Mesothelial cell of epicardium (in vitro differentiated cells): Measurements from ENCODE around the gene SLC27A2. TPM values are rescaled to one million over a fixed set of nuclear protein-coding genes. Genes with fewer than 3 reads are reported as not detected.

ENCODE experiments used
- DNase-seq, 2 experiments: peaks; one replicate each; pipeline ENCODE4 v3.0.0; 2021; ENCODE audit warnings: low spot score in 2 of 2; ENCODE audit not compliant: unreplicated experiment in 2 of 2
- H3K27ac Mint-ChIP-seq: 2 replicates; pipeline ENCODE4 v1.8.0; 2021; ENCODE audit warnings: mixed read lengths
- H3K27me3 Mint-ChIP-seq: 2 replicates; pipeline ENCODE4 v1.8.0; 2021; ENCODE audit warnings: low read depth, mixed read lengths
- H3K36me3 Mint-ChIP-seq: 2 replicates; pipeline ENCODE4 v1.8.0; 2021; ENCODE audit warnings: mixed read lengths
- H3K4me1 Mint-ChIP-seq: 2 replicates; pipeline ENCODE4 v1.8.0; 2021; ENCODE audit warnings: mixed read lengths
- H3K4me3 Mint-ChIP-seq: 2 replicates; pipeline ENCODE4 v1.8.0; 2021; ENCODE audit warnings: mild to moderate bottlenecking, moderate library complexity, mixed read lengths
- H3K9me3 Mint-ChIP-seq: 2 replicates; pipeline ENCODE4 v1.8.0; 2021; ENCODE audit warnings: mixed read lengths
- total RNA-seq: library from RNA; stranded (reverse); gene quantifications from 3 replicates; pipeline ENCODE4 v1.2.1, GENCODE V29; 2021
- TF ChIP-seq, protein P1 (sequence below): fragments of 200-600 bp; sonication (generic); IDR thresholded peaks from one replicate; pipeline ENCODE4 v1.5.0; 2021; ENCODE audit warnings: antibody characterized with exemption; ENCODE audit not compliant: unreplicated experiment

Gene SLC27A2
- total RNA-seq, 1 donor from 2014 or later, result 3.1 TPM

DNA sequence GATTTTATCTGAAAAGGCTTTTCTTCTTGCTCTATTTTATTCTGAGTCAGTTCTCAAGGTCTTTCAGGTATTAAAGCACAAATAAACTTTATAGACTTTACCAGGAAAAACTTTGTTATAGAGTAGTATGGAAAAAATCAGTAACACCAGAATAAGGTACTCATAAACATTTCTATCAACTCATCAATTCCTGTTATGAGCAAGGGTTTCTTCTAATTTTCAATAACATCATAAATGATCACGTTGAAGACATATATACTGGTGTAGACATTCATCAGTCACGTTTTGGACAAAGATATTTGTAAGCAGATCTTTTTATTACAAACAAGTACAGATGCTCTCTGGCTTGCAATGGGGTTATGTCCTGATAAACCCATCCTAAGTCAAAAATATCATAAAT, 93.1 kb downstream of the SLC27A2 start:
- Mint-ChIP-seq H3K27me3 (no peaks in the 10 kb centered on the region), H3K36me3 (peaks cover 5% of the 10 kb centered on the region), H3K4me3 (no peak overlapping the region), H3K27ac (no peak overlapping the region), H3K4me1 (peaks cover 4% of the 10 kb centered on the region), H3K9me3 (no peaks in the 10 kb centered on the region)
- TF ChIP-seq, protein P1, sequence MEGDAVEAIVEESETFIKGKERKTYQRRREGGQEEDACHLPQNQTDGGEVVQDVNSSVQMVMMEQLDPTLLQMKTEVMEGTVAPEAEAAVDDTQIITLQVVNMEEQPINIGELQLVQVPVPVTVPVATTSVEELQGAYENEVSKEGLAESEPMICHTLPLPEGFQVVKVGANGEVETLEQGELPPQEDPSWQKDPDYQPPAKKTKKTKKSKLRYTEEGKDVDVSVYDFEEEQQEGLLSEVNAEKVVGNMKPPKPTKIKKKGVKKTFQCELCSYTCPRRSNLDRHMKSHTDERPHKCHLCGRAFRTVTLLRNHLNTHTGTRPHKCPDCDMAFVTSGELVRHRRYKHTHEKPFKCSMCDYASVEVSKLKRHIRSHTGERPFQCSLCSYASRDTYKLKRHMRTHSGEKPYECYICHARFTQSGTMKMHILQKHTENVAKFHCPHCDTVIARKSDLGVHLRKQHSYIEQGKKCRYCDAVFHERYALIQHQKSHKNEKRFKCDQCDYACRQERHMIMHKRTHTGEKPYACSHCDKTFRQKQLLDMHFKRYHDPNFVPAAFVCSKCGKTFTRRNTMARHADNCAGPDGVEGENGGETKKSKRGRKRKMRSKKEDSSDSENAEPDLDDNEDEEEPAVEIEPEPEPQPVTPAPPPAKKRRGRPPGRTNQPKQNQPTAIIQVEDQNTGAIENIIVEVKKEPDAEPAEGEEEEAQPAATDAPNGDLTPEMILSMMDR, result no peak
- no peak for DNase-seq

DNA sequence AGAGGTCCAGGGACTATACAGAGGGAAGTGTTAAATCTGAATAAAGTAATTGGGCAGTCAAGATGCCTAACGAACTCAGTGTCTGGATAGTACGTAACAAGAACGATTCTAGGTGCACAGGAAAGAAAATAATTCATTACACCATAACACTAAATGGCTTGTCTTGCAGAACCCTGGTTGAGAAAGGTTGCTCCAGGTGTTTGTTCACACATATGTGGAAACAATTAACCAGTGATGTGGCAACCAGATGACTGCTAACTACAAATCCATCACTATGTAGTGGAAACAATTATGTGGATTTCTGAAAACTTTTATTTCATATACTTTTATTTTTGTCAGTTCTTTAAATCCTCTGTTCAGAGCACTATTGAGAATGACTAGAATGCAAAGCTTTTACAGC, 93.9 kb downstream of the SLC27A2 start:
- H3K27ac Mint-ChIP-seq, result no peak overlapping the region
- peaks cover 4% of the 10 kb centered on the region for H3K4me1 Mint-ChIP-seq
- DNase-seq, result no peak
- TF ChIP-seq, protein P1, result no peak
- H3K9me3 Mint-ChIP-seq, result no peaks in the 10 kb centered on the region
- H3K4me3 Mint-ChIP-seq, result no peak overlapping the region
- H3K36me3 Mint-ChIP-seq, result peaks cover 5% of the 10 kb centered on the region
- H3K27me3 Mint-ChIP-seq, result no peaks in the 10 kb centered on the region

DNA sequence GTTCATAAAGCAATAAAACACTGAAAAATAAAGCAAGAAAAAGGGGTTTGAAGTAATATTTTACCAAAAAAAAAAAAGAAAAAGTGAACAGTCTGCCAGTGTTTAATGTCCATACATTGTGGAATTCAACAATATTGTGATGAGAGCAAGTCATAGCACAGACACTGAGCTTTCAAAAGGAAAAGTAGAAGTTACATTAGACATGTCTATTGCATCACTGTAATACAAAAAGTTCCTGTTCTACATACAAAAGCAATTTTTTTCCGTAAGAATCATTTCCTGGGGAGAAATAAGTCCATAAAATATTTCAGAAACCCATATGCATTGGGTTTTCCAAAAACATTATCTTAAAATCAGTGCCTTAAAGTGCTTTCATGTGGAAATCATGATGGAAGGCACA, 95.4 kb downstream of the SLC27A2 start:
- H3K9me3 Mint-ChIP-seq, result no peaks in the 10 kb centered on the region
- peaks cover 4% of the 10 kb centered on the region for H3K4me1 Mint-ChIP-seq
- no peak for DNase-seq
- H3K36me3 Mint-ChIP-seq, result peaks cover 5% of the 10 kb centered on the region
- no peaks in the 10 kb centered on the region for H3K27me3 Mint-ChIP-seq
- H3K27ac Mint-ChIP-seq, result peak overlapping the region; percentile 10
- no peak overlapping the region for H3K4me3 Mint-ChIP-seq
- TF ChIP-seq, protein P1, result no peak

DNA sequence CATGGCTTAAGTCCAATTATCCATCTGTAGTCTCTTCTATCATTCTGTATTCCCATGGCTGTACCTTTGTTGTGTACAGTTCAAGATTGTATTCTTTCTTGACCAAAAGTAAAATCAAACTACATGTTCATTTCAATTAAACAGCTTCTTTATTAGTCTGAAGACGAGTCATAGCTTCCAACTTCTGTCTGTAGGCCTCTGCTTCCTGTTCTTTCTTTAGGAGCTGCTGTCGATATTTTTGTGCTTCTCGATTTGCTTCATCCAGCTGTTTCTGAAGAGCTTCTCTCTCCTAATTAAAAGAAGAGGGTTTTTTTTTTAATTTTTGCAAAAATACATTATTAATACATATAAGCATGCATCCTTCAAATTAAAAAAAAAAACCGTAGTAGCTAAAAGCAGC, 96.5 kb downstream of the SLC27A2 start:
- Mint-ChIP-seq H3K4me1 (peaks cover 4% of the 10 kb centered on the region), H3K27ac (no peak overlapping the region), H3K9me3 (no peaks in the 10 kb centered on the region), H3K4me3 (no peak overlapping the region), H3K36me3 (peaks cover 5% of the 10 kb centered on the region), H3K27me3 (no peaks in the 10 kb centered on the region)
- TF ChIP-seq, protein P1, result no peak
- no peak for DNase-seq

DNA sequence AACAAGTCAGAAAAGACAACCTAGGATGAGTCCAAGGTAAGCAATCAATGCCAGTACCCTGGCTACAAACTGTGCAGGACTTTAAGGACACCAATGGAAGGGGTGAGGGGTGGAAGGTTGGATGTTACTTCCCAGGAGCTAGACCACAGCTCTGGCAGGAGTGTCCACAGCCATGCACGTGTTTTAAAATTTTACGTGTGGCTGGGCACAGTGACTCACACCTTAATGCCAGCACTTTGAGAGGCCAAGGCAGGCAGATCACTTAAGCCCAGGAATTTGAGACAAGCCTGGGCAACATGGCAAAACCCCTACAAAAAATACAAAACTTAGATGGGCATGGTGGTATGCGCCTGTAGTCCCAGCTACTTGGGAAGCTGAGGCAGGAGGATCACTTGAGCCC, 98.3 kb downstream of the SLC27A2 start:
- Mint-ChIP-seq H3K4me1 (peaks cover 4% of the 10 kb centered on the region), H3K36me3 (peaks cover 5% of the 10 kb centered on the region), H3K4me3 (no peak overlapping the region), H3K27ac (no peak overlapping the region), H3K27me3 (no peaks in the 10 kb centered on the region), H3K9me3 (no peaks in the 10 kb centered on the region)
- TF ChIP-seq, protein P1, result no peak
- no peak for DNase-seq

DNA sequence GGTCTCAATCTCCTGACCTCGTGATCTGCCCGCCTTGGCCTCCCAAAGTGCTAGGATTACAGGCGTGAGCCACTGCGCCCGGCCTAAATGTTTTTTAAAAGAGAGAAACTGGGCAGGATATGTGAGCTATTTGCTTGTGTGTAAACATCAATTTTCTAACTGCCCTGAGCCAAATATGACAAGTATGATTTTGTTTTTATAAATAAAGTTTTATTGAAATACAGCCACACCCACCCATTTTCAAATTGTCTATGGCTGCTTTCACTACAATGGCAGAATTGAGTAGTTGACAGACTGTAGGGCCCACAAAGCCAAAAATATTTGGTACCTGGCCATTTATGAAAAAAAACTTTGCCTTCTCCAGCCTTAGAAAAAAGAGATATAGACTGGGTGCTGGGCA, 99.4 kb downstream of the SLC27A2 start:
- H3K4me3 Mint-ChIP-seq, result no peak overlapping the region
- peaks cover 5% of the 10 kb centered on the region for H3K36me3 Mint-ChIP-seq
- no peaks in the 10 kb centered on the region for H3K9me3 Mint-ChIP-seq
- H3K27ac Mint-ChIP-seq, result no peak overlapping the region
- no peak for DNase-seq
- TF ChIP-seq, protein P1, result no peak
- H3K27me3 Mint-ChIP-seq, result no peaks in the 10 kb centered on the region
- H3K4me1 Mint-ChIP-seq, result peaks cover 4% of the 10 kb centered on the region
